H9 (cell line): ENCODE measurements around the gene ECHS1. TPM values are rescaled to one million over a fixed set of nuclear protein-coding genes. Genes with fewer than 3 reads are reported as not detected.

Experiments used
- DNase-seq: peaks from one replicate; pipeline ENCODE4 v3.0.0-alpha.2; 2017
- H2AFZ ChIP-seq: one replicate; pipeline ENCODE4 v1.6.1; 2013; ENCODE audit warnings: mild to moderate bottlenecking, low read length, control low read depth, moderate library complexity
- H2AK5ac ChIP-seq: 2 replicates; pipeline ENCODE4 v1.6.1; 2013; ENCODE audit warnings: low read length, control low read depth, mixed read lengths; ENCODE audit not compliant: insufficient read length
- H2BK120ac ChIP-seq: one replicate; pipeline ENCODE4 v1.6.1; 2013; ENCODE audit warnings: low read depth, mild to moderate bottlenecking, low read length, control low read depth, inconsistent platforms; ENCODE audit not compliant: poor library complexity, severe bottlenecking
- H2BK12ac ChIP-seq: 2 replicates; pipeline ENCODE4 v1.6.1; 2013; ENCODE audit warnings: low read length, control low read depth, mixed read lengths, low read depth; ENCODE audit not compliant: insufficient read length
- H2BK15ac ChIP-seq: 2 replicates; pipeline ENCODE4 v1.6.1; 2013; ENCODE audit warnings: low read depth, low read length, control low read depth
- H2BK20ac ChIP-seq: one replicate; pipeline ENCODE4 v1.6.1; 2013; ENCODE audit warnings: low read depth, mild to moderate bottlenecking, low read length, control low read depth, inconsistent platforms; ENCODE audit not compliant: poor library complexity, severe bottlenecking
- H2BK5ac ChIP-seq: 2 replicates; pipeline ENCODE4 v1.6.1; 2013; ENCODE audit warnings: low read length, control low read depth, mixed read lengths; ENCODE audit not compliant: insufficient read length
- H3K14ac ChIP-seq: 2 replicates; pipeline ENCODE4 v1.6.1; 2013; ENCODE audit warnings: low read length, control low read depth; ENCODE audit not compliant: insufficient read depth
- H3K18ac ChIP-seq: 2 replicates; pipeline ENCODE4 v1.6.1; 2013; ENCODE audit warnings: low read depth, mild to moderate bottlenecking, mixed read lengths, low read length, control low read depth; ENCODE audit not compliant: insufficient read length
- H3K23ac ChIP-seq: 2 replicates; pipeline ENCODE4 v1.6.1; 2013; ENCODE audit warnings: low read length, control low read depth, mixed read lengths, low read depth; ENCODE audit not compliant: insufficient read length
- H3K23me2 ChIP-seq: 2 replicates; pipeline ENCODE4 v1.6.1; 2013; ENCODE audit warnings: low read depth, mild to moderate bottlenecking, mixed read lengths, low read length, control low read depth; ENCODE audit not compliant: insufficient read length, poor library complexity, severe bottlenecking
- H3K27ac ChIP-seq: 2 replicates; pipeline ENCODE4 v1.5.1; 2013; ENCODE audit warnings: low read length, control low read depth, mixed read lengths, low read depth; ENCODE audit not compliant: insufficient read length
- H3K27me3 ChIP-seq: 2 replicates; pipeline ENCODE4 v1.6.1; 2013; ENCODE audit warnings: low read length, control low read depth, inconsistent platforms; ENCODE audit not compliant: insufficient read depth
- H3K4ac ChIP-seq: 2 replicates; pipeline ENCODE4 v1.6.1; 2013; ENCODE audit warnings: low read depth, mild to moderate bottlenecking, control low read depth, inconsistent platforms, low read length, moderate library complexity
- H3K4me1 ChIP-seq: 2 replicates; pipeline ENCODE4 v1.6.1; 2013; ENCODE audit warnings: low read length, control low read depth, inconsistent platforms; ENCODE audit not compliant: insufficient read depth
- H3K4me2 ChIP-seq: 2 replicates; pipeline ENCODE4 v1.6.1; 2013; ENCODE audit warnings: low read length, control low read depth, mixed read lengths; ENCODE audit not compliant: insufficient read length, insufficient read depth
- H3K56ac ChIP-seq: 2 replicates; pipeline ENCODE4 v1.6.1; 2013; ENCODE audit warnings: low read depth, mild to moderate bottlenecking, mixed read lengths, low read length, control low read depth; ENCODE audit not compliant: insufficient read length
- H3K79me1 ChIP-seq: 2 replicates; pipeline ENCODE4 v1.6.1; 2013; ENCODE audit warnings: low read depth, mild to moderate bottlenecking, moderate library complexity, low read length, control low read depth, inconsistent platforms; ENCODE audit not compliant: insufficient read depth, poor library complexity, severe bottlenecking
- H3K79me2 ChIP-seq: 2 replicates; pipeline ENCODE4 v1.6.1; 2013; ENCODE audit warnings: low read length, control low read depth, inconsistent platforms; ENCODE audit not compliant: insufficient read depth
- H3K9ac ChIP-seq: 2 replicates; pipeline ENCODE4 v1.6.1; 2013; ENCODE audit warnings: low read length, control low read depth, mixed read lengths; ENCODE audit not compliant: insufficient read length; ENCODE audit errors: extremely low read depth
- H3K9me3 ChIP-seq: one replicate; pipeline ENCODE4 v1.6.1; 2013; ENCODE audit warnings: low read depth, low read length, inconsistent platforms; ENCODE audit not compliant: control insufficient read depth
- H3T11ph ChIP-seq: one replicate; pipeline ENCODE4 v1.6.1; 2013; ENCODE audit warnings: mild to moderate bottlenecking, low read length, control low read depth, inconsistent platforms
- H4K20me1 ChIP-seq: one replicate; pipeline ENCODE4 v1.6.1; 2013; ENCODE audit not compliant: control insufficient read depth, insufficient read length, insufficient read depth
- H4K5ac ChIP-seq: 2 replicates; pipeline ENCODE4 v1.6.1; 2013; ENCODE audit warnings: low read depth, mild to moderate bottlenecking, mixed read lengths, low read length, control low read depth; ENCODE audit not compliant: insufficient read length
- H4K8ac ChIP-seq: replicated peaks from 2 replicates; pipeline ENCODE4 v1.6.1; 2013; ENCODE audit warnings: low read length, control low read depth, mixed read lengths, low read depth; ENCODE audit not compliant: insufficient read length
- H4K91ac ChIP-seq: 2 replicates; pipeline ENCODE4 v1.6.1; 2013; ENCODE audit warnings: low read depth, mild to moderate bottlenecking, moderate library complexity, mixed read lengths, low read length, control low read depth; ENCODE audit not compliant: insufficient read length
- H3K27ac Mint-ChIP-seq, 3 experiments: 2 replicates in 2 of 3; 3 replicates in 1 of 3; pipeline ENCODE4 v1.8.0; 2020 to 2021; ENCODE audit warnings: mixed read lengths in 3 of 3, mild to moderate bottlenecking in 1 of 3, moderate library complexity in 1 of 3
- H3K27me3 Mint-ChIP-seq: 2 replicates; pipeline ENCODE4 v1.8.0; 2021; ENCODE audit warnings: low read depth, mild to moderate bottlenecking, moderate library complexity, mixed read lengths
- H3K36me3 Mint-ChIP-seq, 3 experiments: 2 replicates in 2 of 3; 3 replicates in 1 of 3; pipeline ENCODE4 v1.8.0; 2020 to 2021; ENCODE audit warnings: low read depth in 3 of 3, mixed read lengths in 3 of 3; ENCODE audit not compliant: insufficient read depth in 1 of 3
- H3K4me1 Mint-ChIP-seq, 2 experiments: 2 replicates each; pipeline ENCODE4 v1.8.0; 2020; ENCODE audit warnings: mixed read lengths in 2 of 2
- H3K4me3 Mint-ChIP-seq, 2 experiments: 2 replicates in 1 of 2; 3 replicates in 1 of 2; pipeline ENCODE4 v1.8.0; 2020 to 2021; ENCODE audit warnings: mild to moderate bottlenecking in 2 of 2, mixed read lengths in 2 of 2, moderate library complexity in 1 of 2
- H3K9me3 Mint-ChIP-seq, 2 experiments: 2 replicates in 1 of 2; 3 replicates in 1 of 2; pipeline ENCODE4 v1.8.0; 2020; ENCODE audit warnings: mild to moderate bottlenecking in 2 of 2, mixed read lengths in 2 of 2, moderate library complexity in 1 of 2
- WGBS: extraction: QIAGEN DNeasy Blood & Tissue Kit; methylation state at CpG from one replicate; pipeline ENCODE4 v1.1.7; 2013; ENCODE audit warnings: missing lambda C conversion rate, low lambda C conversion rate, mixed read lengths; ENCODE audit not compliant: insufficient read length; ENCODE audit errors: extremely low coverage; 5-methylcytosine and 5-hydroxymethylcytosine counted together
- total RNA-seq: library from RNA; stranded (reverse); gene quantifications from 2 replicates; pipeline ENCODE4 v1.2.1, GENCODE V29; 2021
- TF ChIP-seq, protein P1 (sequence below): fragments of 200-600 bp; sonication (generic); conservative IDR thresholded peaks from 3 replicates; pipeline ENCODE4 v1.8.0; 2021; ENCODE audit warnings: antibody characterized with exemption, mild to moderate bottlenecking

Gene ECHS1
- total RNA-seq, 1 experiment from 2014 or later: 94.1 TPM

- Mint-ChIP-seq H3K9me3 (no peaks in the 10 kb centered on the region), H3K4me1 (peaks cover 4 to 26% of the 10 kb centered on the region in 2 experiments; a peak in 3 of 4 replicates), H3K27ac (no peak overlapping the region), H3K36me3 (peaks cover 0 to under 1% (median 0%) of the 10 kb centered on the region in 3 experiments; a peak in 1 of 7 replicates), H3K4me3 (peak overlapping the region in 1 of 2 experiments; percentile 44; a peak in 1 of 5 replicates), H3K27me3 (peaks cover 7% of the 10 kb centered on the region)
- no peak for DNase-seq
- TF ChIP-seq, protein P1, sequence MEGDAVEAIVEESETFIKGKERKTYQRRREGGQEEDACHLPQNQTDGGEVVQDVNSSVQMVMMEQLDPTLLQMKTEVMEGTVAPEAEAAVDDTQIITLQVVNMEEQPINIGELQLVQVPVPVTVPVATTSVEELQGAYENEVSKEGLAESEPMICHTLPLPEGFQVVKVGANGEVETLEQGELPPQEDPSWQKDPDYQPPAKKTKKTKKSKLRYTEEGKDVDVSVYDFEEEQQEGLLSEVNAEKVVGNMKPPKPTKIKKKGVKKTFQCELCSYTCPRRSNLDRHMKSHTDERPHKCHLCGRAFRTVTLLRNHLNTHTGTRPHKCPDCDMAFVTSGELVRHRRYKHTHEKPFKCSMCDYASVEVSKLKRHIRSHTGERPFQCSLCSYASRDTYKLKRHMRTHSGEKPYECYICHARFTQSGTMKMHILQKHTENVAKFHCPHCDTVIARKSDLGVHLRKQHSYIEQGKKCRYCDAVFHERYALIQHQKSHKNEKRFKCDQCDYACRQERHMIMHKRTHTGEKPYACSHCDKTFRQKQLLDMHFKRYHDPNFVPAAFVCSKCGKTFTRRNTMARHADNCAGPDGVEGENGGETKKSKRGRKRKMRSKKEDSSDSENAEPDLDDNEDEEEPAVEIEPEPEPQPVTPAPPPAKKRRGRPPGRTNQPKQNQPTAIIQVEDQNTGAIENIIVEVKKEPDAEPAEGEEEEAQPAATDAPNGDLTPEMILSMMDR: no peak
- Histone ChIP-seq H2AFZ (no peak overlapping the region), H3K4me2 (no peak overlapping the region), H4K20me1 (no peaks in the 10 kb centered on the region), H3K27ac (no peak overlapping the region), H3K23me2 (no peaks in the 10 kb centered on the region), H3K14ac (no peak overlapping the region; the same call in 1 of the 2 replicates), H3K56ac (no peak overlapping the region), H3T11ph (no peak overlapping the region), H3K4me1 (no peaks in the 10 kb centered on the region), H4K8ac (no peak overlapping the region), H2BK20ac (no peak overlapping the region), H2BK12ac (no peak overlapping the region), H3K18ac (no peak overlapping the region), H2BK15ac (no peak overlapping the region), H4K91ac (no peak overlapping the region), H3K23ac (no peak overlapping the region), H3K27me3 (no peaks in the 10 kb centered on the region; the same call in 1 of the 2 replicates), H3K9ac (no peak overlapping the region), H2BK5ac (no peak overlapping the region), H3K79me2 (no peaks in the 10 kb centered on the region), H3K9me3 (no peaks in the 10 kb centered on the region), H3K79me1 (no peaks in the 10 kb centered on the region), H2BK120ac (no peak overlapping the region), H2AK5ac (no peak overlapping the region), H3K4ac (no peak overlapping the region), H4K5ac (no peak overlapping the region)
- WGBS: no CpG with 5 or more reads among the region's 12 CpGs
These were observed 22.7 kb downstream of the ECHS1 start for GRCh38 chr10:133350283-133350949.
